Activated naive CD8-positive, alpha-beta T cell (primary cell): ENCODE data around the gene TIE1.
A peak's percentile ranks its signal among the peaks of the same experiment; 100 is the strongest.

Experiments used
- H3K27ac Mint-ChIP-seq: one replicate; pipeline ENCODE4 v1.8.0; 2021; ENCODE audit warnings: mixed read lengths
- H3K27me3 Mint-ChIP-seq: one replicate; pipeline ENCODE4 v1.8.0; 2021; ENCODE audit warnings: mixed read lengths
- H3K36me3 Mint-ChIP-seq: one replicate; pipeline ENCODE4 v1.8.0; 2021; ENCODE audit warnings: mixed read lengths
- H3K4me1 Mint-ChIP-seq: one replicate; pipeline ENCODE4 v1.8.0; 2021; ENCODE audit warnings: low read depth, mixed read lengths
- H3K4me3 Mint-ChIP-seq: one replicate; pipeline ENCODE4 v1.8.0; 2021; ENCODE audit warnings: mild to moderate bottlenecking, mixed read lengths
- H3K9me3 Mint-ChIP-seq: one replicate; pipeline ENCODE4 v1.8.0; 2021; ENCODE audit warnings: low read depth, mixed read lengths

TIE1 gene

DNA sequence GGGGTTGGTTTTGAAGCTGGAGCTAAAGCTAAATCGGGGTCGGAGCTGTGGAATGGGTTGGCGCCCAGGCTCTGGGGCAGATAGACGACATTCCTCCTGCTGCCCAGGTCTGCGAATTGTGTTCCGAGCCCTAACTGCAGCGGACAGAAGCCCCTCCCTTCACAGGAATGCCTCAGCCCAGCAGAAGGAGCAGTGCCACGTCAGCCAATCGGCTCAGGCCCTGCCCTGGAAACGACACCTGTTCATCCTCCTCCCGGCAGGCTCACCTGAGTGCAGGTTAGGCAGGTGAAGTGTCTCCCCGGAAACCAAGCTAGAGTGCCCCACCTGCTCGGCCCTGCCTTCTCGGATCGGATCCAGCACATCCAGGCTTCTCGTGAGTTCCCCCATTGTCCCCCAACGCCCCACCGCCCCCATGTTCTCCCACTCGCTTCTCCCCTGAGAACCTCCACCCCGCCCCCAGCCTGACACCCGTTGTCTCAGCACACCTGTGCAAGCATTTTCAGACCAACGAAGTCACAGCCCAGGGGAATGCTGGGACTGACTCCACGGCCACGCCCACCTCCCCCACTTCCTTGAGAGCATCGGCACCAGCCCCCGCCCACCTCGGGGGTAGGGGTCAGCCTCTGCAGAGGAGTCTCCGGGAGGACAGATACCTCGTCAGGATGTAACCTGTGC, 30.2 kb upstream of the TIE1 start:
- Mint-ChIP-seq H3K27ac (no peak overlapping the region), H3K27me3 (peaks cover 4% of the 10 kb centered on the region), H3K4me1 (peaks cover 24% of the 10 kb centered on the region), H3K36me3 (peaks cover 3% of the 10 kb centered on the region), H3K9me3 (no peaks in the 10 kb centered on the region), H3K4me3 (peak overlapping the region; percentile 70)

DNA sequence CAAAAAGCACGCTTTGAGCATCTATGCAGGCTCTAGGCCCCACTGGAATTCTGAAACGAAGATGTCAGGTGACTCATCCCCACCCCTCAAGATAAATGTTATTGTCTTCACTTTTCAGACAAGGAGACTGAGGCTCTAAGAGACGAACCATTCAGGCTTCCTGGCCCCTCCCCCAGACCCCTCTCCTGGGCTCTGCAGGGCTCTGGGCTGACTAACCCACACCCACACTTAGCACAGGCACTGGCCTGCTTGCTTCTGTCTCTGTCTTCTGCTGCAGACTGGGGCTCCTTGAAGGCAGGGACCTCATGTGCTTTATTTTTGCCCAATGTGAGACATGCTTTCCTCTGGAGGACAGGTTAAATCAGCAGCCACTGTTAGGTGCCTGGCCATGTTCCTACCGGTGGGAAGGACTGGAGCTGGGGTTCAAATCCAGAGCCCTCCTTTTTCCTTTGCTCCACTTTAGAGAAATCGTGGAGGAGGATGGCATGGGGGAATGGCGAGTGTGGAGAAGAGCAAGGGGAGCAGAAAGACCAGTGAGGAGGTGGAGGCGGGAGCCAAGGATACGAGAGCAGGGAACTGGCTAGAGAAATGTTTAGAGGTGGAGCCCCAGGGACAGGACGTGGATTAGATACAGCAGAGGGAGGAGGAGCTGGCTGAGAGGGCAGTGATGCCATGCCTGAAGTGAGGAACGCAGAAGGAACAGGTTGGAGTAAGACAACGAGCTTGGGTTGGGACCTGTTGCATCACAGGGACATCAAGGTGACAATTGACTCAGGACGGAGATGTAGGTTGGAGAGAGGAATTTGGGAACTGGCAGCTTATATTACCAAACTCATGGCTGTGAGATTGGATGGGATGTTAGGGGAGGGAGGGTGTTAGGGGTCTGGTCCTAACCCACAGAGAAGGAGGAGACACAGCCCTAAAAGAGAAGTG, 29.3 kb upstream of the TIE1 start:
- H3K36me3 Mint-ChIP-seq = peaks cover 3% of the 10 kb centered on the region
- no peak overlapping the region for H3K27ac Mint-ChIP-seq
- peaks cover 4% of the 10 kb centered on the region for H3K27me3 Mint-ChIP-seq
- peak overlapping the region; percentile 70 for H3K4me3 Mint-ChIP-seq
- H3K9me3 Mint-ChIP-seq = no peaks in the 10 kb centered on the region
- peaks cover 24% of the 10 kb centered on the region for H3K4me1 Mint-ChIP-seq

DNA sequence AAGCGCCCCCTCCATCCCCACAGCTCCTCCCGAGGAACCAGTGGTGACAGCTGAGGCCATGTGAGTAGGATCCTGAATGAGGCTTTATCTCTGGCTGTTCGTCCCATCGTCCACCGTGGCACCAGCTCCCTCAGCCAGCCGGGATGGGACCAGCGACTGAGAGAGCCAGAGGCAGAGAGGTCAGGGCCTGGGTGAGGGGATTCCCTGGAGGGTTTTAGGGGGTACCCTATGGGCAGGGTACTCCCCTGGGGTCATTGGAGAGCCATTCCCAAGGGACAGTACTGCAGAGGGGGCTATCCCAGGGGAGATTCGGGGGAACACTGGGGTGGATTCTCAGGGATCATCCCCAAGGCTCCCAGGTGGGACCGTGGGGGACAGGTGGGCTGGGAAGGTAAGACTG, 28.6 kb upstream of the TIE1 start:
- Mint-ChIP-seq H3K4me1 (peaks cover 24% of the 10 kb centered on the region), H3K4me3 (no peak overlapping the region), H3K9me3 (no peaks in the 10 kb centered on the region), H3K27me3 (peaks cover 4% of the 10 kb centered on the region), H3K36me3 (peaks cover 6% of the 10 kb centered on the region), H3K27ac (no peak overlapping the region)

DNA sequence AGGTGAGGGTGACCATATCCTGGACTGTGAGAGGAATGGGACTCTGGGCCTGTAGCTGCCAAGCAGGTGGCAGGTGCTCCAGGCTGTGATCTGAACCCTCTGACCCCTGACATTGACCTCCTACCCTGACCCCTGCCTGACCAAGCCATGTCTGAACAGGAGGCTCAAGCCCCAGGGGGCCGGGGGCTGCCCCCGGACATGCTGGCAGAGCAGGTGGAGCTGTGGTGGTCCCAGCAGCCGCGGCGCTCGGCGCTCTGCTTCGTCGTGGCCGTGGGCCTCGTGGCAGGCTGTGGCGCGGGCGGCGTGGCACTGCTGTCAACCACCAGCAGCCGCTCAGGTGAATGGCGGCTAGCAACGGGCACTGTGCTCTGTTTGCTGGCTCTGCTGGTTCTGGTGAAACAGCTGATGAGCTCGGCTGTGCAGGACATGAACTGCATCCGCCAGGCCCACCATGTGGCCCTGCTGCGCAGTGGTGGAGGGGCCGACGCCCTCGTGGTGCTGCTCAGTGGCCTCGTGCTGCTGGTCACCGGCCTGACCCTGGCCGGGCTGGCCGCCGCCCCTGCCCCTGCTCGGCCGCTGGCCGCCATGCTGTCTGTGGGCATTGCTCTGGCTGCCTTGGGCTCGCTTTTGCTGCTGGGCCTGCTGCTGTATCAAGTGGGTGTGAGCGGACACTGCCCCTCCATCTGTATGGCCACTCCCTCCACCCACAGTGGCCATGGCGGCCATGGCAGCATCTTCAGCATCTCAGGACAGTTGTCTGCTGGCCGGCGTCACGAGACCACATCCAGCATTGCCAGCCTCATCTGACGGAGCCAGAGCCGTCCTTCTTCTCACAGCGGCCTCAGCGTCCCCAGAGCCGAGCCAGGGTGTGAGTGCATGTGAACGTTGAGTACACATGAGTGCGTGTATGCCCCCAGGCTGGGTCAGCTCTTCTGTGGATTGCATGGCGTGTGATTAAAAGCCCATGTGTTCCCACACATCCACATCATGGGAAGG, 27.9 kb upstream of the TIE1 start:
- Mint-ChIP-seq H3K36me3 (peaks cover 6% of the 10 kb centered on the region), H3K9me3 (no peaks in the 10 kb centered on the region), H3K4me3 (no peak overlapping the region), H3K27me3 (peaks cover 6% of the 10 kb centered on the region), H3K4me1 (peaks cover 24% of the 10 kb centered on the region), H3K27ac (no peak overlapping the region)

DNA sequence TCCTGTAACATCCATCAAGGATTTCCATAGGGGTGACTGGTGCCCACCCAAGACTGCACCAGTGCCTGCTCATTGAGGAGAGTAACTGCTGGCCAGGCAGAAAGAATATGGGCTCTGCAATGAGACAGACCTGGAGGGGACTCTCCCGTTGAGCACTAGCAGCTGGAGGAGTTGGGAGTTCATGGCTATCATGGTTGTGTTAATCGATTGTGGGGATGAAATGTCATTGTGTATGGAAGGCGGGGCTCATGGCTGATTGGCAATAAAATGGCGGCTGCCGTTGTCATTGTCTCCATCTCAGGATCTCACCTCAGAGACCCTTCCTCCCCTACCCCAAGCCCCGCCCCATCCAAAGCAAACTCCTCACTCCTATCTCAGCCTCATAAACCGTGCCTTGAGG, 27.1 kb upstream of the TIE1 start:
- peaks cover 6% of the 10 kb centered on the region for H3K27me3 Mint-ChIP-seq

DNA sequence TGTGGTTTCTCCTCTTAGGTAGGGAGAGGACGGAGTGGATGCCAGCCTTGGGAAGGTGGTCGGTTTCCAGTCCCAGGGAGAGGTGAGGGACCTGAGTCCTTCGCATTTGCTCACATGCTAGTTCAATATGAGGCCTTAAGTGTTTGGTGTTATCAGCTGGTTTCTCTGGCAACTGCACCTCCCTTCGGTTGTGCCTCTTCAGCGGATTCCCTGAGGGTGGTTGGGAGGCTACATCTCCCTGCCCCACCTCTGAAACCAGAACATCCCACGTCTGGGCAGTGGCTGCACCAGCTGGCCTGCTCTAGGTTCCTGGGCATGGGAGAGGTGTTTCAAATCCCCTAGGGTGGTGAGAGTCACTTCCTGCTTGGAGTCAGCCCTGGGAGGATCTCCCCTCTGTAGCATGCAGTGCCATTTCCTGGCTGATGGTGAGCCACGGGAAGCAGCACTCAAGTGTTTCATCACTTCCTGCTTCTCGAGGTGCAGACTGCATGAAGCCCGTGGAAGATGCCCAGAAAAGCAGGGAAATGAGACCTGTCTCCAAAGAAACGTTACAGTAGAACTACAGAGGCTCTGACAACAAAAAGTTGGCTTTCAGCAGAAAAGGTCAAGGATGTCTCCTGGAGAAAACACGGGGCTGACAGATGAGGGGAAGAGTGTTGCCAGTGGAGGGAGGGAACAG, 26.5 kb upstream of the TIE1 start:
- H3K4me3 Mint-ChIP-seq = peak overlapping the region; percentile 65
- H3K4me1 Mint-ChIP-seq = peaks cover 24% of the 10 kb centered on the region
- peak overlapping the region; percentile 90 for H3K27ac Mint-ChIP-seq
- no peaks in the 10 kb centered on the region for H3K9me3 Mint-ChIP-seq
- peaks cover 6% of the 10 kb centered on the region for H3K27me3 Mint-ChIP-seq
- H3K36me3 Mint-ChIP-seq = peaks cover 6% of the 10 kb centered on the region

More for the DNA sequence above, 27.1 kb upstream of the TIE1 start:
- Mint-ChIP-seq H3K27ac (no peak overlapping the region), H3K4me3 (no peak overlapping the region), H3K4me1 (peaks cover 24% of the 10 kb centered on the region), H3K9me3 (no peaks in the 10 kb centered on the region), H3K36me3 (peaks cover 6% of the 10 kb centered on the region)

DNA sequence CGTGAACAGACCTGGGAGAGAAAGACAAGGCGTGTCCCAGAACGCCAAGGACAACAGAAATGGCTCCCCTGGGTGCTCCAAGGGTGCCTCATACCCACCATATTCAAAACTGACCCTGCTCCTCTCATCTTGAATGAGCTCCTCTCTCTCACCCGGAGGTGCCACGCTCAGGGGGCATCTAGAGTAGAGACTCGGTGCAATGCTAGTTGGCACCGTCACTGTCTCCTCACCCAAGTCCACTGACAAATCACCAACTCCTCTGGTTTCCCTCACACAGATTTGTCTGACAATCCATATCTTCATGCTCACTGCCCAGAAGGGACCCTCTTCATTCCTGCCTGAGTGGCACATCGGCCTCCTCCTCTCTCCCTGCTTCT, 26.0 kb upstream of the TIE1 start:
- Mint-ChIP-seq H3K27ac (peak overlapping the region; percentile 90), H3K4me3 (peak overlapping the region; percentile 65), H3K4me1 (peaks cover 23% of the 10 kb centered on the region), H3K9me3 (no peaks in the 10 kb centered on the region), H3K27me3 (peaks cover 6% of the 10 kb centered on the region), H3K36me3 (peaks cover 6% of the 10 kb centered on the region)

DNA sequence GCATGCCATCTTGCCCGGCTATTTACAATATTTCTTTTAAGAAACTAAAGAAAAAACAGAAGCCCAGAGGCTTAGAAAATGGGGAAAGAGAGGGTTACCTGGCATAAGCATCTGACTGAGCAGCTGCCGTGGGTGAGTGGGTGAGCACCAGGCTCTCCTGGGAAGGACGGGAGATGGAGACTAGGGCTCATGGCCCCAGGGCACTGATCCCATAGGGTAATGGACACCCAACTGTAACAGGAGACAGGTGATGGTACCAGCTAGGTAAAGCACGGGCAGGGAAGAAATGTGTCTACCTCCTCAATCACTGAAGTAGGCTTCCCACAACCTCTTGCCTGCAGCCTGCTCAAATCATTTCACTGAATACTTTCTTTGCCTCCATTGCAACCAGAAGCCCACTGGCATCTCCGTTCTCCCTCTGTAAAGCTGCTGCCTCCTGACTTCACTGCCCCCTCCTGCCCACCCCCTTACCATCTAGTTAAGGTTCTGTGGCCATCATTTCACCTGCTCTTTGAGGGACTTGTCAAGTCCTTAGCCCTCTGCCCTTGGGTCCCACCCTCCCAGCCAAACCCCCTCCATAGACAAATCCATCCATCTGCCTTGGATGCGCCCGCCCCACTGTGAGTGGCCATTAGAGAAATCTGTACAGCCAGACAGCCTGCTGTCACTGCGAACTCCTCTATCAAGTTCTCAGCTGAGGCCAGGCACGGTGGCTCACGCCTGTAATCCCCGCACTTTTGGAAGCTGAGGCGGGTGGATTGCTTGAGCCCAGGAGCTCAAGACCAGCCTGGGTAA, 24.8 kb upstream of the TIE1 start:
- Mint-ChIP-seq H3K27me3 (peaks cover 6% of the 10 kb centered on the region), H3K27ac (no peak overlapping the region), H3K4me1 (peaks cover 17% of the 10 kb centered on the region), H3K9me3 (no peaks in the 10 kb centered on the region), H3K4me3 (no peak overlapping the region), H3K36me3 (peaks cover 6% of the 10 kb centered on the region)

DNA sequence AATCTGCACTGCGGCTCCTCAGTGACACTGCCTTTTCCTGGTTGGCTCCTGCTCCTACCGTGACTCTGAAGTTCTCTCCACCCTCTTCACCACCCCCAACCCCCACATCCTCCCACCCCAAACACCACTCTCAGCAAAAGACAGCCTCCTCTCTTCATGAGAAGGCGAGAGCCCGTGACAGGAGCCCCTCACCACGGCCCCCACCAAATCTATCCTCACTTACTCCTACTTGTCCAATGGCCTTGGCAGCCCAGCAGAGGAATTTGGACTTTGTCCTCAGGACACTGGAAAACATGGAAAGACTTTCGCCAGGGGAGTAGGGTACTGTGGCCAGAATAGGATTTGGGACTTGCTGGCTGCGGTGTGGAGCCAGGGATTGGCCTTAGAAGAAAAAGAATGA, 24.1 kb upstream of the TIE1 start:
- Mint-ChIP-seq H3K27me3 (peaks cover 5% of the 10 kb centered on the region), H3K4me1 (peaks cover 11% of the 10 kb centered on the region), H3K9me3 (no peaks in the 10 kb centered on the region), H3K4me3 (no peak overlapping the region), H3K27ac (no peak overlapping the region), H3K36me3 (peaks cover 6% of the 10 kb centered on the region)

DNA sequence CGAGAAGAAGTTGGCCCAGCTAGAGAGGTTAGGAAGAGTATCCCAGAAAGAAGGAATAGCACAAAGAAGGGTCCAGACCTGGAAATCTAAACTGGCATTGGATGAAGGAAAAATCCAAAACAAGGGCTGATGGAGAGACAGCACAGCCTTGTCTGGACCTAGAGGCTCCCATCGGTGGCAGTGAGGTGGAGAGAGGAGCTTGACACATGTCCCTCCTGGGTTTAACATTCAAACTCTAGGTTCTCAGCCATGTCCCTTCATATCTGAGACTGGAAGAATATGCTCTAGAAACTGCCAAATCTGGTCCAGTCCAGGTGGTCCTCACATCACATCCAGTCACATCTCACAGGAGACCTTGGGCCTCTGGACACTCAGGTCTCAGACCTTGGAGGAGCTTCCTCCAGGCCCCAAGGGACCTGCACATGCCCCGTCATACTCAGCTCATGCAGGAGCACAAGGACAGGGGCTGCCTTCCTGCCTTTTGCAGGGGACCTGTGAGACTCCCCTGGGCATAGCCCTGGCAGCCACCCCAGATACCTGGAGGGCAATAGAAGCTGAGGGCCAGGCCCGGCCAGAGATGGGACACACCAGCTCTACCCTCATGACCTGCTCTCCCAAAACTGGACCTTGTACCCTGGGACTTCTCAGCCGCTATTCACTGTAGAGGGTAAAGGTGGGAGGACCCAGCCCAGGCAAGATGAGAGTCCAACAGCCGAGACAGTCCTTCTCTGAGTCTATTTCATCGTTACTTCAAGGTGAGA, 23.5 kb upstream of the TIE1 start:
- H3K4me3 Mint-ChIP-seq = no peak overlapping the region
- no peak overlapping the region for H3K27ac Mint-ChIP-seq
- H3K36me3 Mint-ChIP-seq = peaks cover 6% of the 10 kb centered on the region
- no peaks in the 10 kb centered on the region for H3K9me3 Mint-ChIP-seq
- peaks cover 4% of the 10 kb centered on the region for H3K27me3 Mint-ChIP-seq
- peaks cover 9% of the 10 kb centered on the region for H3K4me1 Mint-ChIP-seq

DNA sequence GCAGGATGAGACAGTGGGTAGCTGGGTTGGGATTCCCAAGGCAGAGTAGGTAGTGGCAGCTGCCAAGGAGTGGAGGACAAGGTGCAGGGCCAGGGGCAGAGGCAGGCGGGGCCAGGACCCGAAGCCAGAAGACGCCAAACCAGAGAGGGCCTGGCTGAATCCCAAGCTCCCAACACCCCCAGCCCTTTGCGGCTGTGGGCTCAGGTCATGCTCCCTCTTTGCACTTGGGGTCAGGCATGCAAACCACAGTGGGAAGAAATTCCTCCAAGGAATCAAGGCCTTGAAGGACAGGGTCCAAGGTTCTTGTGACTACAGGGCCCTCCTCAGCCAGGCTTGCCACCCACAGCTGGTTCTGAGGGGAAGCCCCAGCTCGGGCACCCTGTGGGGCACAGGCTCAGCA, 21.6 kb upstream of the TIE1 start:
- H3K4me3 Mint-ChIP-seq = no peak overlapping the region
- H3K4me1 Mint-ChIP-seq = peaks cover 9% of the 10 kb centered on the region
- H3K36me3 Mint-ChIP-seq = peaks cover 6% of the 10 kb centered on the region
- H3K27me3 Mint-ChIP-seq = peaks cover 4% of the 10 kb centered on the region
- no peaks in the 10 kb centered on the region for H3K9me3 Mint-ChIP-seq
- H3K27ac Mint-ChIP-seq = no peak overlapping the region

DNA sequence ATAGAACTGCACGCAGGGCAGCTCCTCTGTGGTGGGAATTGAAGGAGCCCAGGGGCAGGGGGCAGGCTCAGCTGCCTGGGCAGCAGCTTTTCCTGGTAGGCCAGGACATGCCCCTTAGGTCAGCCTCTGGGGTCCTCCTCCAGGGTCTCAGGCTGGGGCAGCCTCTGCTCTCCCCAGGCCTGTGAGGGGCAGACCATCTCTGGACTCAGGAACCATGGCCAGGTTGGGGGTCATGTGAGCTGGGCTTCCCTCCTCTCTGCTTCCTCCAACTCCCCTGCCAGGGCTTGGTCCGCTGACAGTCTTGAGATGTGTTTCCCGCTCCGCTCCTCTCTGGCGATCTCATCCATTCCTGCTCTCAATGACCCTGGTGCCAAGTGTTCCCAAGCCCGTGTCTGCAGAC, 21.1 kb upstream of the TIE1 start:
- Mint-ChIP-seq H3K27ac (no peak overlapping the region), H3K9me3 (no peaks in the 10 kb centered on the region), H3K4me3 (no peak overlapping the region), H3K4me1 (peaks cover 5% of the 10 kb centered on the region), H3K36me3 (peaks cover 3% of the 10 kb centered on the region), H3K27me3 (peaks cover 4% of the 10 kb centered on the region)

DNA sequence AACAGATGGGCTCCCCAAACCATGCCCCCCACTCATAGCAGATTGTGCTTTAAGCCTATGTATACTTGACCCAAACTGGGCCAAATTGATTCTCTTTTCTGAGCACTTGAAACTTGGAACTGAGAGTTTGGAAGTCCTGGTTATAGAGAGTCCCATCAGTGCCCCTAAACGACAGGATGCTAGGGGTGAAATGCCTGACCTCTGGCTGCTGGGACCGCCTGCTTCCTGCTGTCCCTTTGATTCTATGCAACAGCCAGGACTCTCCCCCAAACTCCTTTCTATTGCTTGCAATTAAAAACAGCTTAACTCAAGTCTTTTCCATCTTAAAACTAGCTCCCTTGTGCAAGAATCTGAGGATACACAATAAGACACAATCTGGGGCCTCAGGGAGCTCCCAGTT, 20.1 kb upstream of the TIE1 start:
- peaks cover 4% of the 10 kb centered on the region for H3K27me3 Mint-ChIP-seq
- no peaks in the 10 kb centered on the region for H3K4me1 Mint-ChIP-seq
- no peaks in the 10 kb centered on the region for H3K9me3 Mint-ChIP-seq
- H3K36me3 Mint-ChIP-seq = peaks cover 3% of the 10 kb centered on the region
- no peak overlapping the region for H3K27ac Mint-ChIP-seq
- H3K4me3 Mint-ChIP-seq = no peak overlapping the region
